Upper lobe of right lung (tissue), 1 donor: ENCODE data around the gene FRK. TPM values are rescaled to one million over a fixed set of nuclear protein-coding genes. Genes with fewer than 3 reads are reported as not detected.

ENCODE experiments used
- ATAC-seq: fragments of 200-7000 bp; cut with Tn5 transposase; one replicate; pipeline ENCODE4 v1.9.1; 2020; ENCODE audit warnings: mild to moderate bottlenecking, moderate library complexity
- DNase-seq: peaks from one replicate; pipeline ENCODE4 v3.0.0-alpha.2; 2020
- H3K27ac ChIP-seq: fragments of 200-600 bp; one replicate; pipeline ENCODE4 v1.8.0; 2022
- H3K27me3 ChIP-seq: fragments of 200-600 bp; one replicate; pipeline ENCODE4 v1.8.0; 2022; ENCODE audit warnings: mild to moderate bottlenecking
- H3K36me3 ChIP-seq: fragments of 200-600 bp; one replicate; pipeline ENCODE4 v1.8.0; 2022
- H3K4me1 ChIP-seq: fragments of 200-600 bp; one replicate; pipeline ENCODE4 v1.8.0; 2022
- H3K4me3 ChIP-seq: fragments of 200-600 bp; one replicate; pipeline ENCODE4 v1.8.0; 2022; ENCODE audit warnings: mild to moderate bottlenecking
- H3K9me3 ChIP-seq: fragments of 200-600 bp; one replicate; pipeline ENCODE4 v1.8.0; 2022
- intact Hi-C: fragments of 100-400 bp; cut with DNase I; formaldehyde crosslinking; loops from one replicate; pipeline ENCODE4 v1.11.0; 2022
- total RNA-seq: library from RNA; stranded (reverse); fragmentation: NEBNext Ultra II Directional; extraction: Animal tissue kit (Norgen Biotek cat#: 25700); gene quantifications from one replicate; pipeline ENCODE4 v1.2.1, GENCODE V29; 2021
- TF ChIP-seq, protein P1 (sequence below): fragments of 200-600 bp; IDR thresholded peaks from one replicate; pipeline ENCODE4 v1.8.0; 2022; ENCODE audit warnings: antibody characterized with exemption
- donor health status: DM: no; HTN: yes; CAD: no; lungs with severe emphysema.

FRK gene
- total RNA-seq, 1 donor from 2014 or later, result 7.2 TPM

GRCh38 chr6:116016846-116017545 lies 43.7 kb downstream of the FRK start:
- Histone ChIP-seq H3K4me3 (no peak overlapping the region), H3K4me1 (peaks cover 30% of the 10 kb centered on the region), H3K9me3 (no peaks in the 10 kb centered on the region), H3K36me3 (no peaks in the 10 kb centered on the region), H3K27ac (peak overlapping the region; percentile 21), H3K27me3 (no peaks in the 10 kb centered on the region)
- intact Hi-C loops, result loop anchor here (10.0 kb wide), 1 partner anchor 78 kb away; no protein-coding TSS in a partner anchor
- TF ChIP-seq, protein P1, sequence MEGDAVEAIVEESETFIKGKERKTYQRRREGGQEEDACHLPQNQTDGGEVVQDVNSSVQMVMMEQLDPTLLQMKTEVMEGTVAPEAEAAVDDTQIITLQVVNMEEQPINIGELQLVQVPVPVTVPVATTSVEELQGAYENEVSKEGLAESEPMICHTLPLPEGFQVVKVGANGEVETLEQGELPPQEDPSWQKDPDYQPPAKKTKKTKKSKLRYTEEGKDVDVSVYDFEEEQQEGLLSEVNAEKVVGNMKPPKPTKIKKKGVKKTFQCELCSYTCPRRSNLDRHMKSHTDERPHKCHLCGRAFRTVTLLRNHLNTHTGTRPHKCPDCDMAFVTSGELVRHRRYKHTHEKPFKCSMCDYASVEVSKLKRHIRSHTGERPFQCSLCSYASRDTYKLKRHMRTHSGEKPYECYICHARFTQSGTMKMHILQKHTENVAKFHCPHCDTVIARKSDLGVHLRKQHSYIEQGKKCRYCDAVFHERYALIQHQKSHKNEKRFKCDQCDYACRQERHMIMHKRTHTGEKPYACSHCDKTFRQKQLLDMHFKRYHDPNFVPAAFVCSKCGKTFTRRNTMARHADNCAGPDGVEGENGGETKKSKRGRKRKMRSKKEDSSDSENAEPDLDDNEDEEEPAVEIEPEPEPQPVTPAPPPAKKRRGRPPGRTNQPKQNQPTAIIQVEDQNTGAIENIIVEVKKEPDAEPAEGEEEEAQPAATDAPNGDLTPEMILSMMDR, result no peak
- DNase-seq (no peak), ATAC-seq (no peak)

GRCh38 chr6:116015983-116016382 lies 44.7 kb downstream of the FRK start:
- ATAC-seq, result no peak
- Histone ChIP-seq H3K9me3 (no peaks in the 10 kb centered on the region), H3K36me3 (no peaks in the 10 kb centered on the region), H3K27ac (no peak overlapping the region), H3K4me3 (no peak overlapping the region), H3K27me3 (no peaks in the 10 kb centered on the region), H3K4me1 (peaks cover 38% of the 10 kb centered on the region)
- intact Hi-C loops, result loop anchor here (10.0 kb wide), 1 partner anchor 79 kb away; no protein-coding TSS in a partner anchor
- no peak for DNase-seq
- TF ChIP-seq, protein P1, result no peak

DNA sequence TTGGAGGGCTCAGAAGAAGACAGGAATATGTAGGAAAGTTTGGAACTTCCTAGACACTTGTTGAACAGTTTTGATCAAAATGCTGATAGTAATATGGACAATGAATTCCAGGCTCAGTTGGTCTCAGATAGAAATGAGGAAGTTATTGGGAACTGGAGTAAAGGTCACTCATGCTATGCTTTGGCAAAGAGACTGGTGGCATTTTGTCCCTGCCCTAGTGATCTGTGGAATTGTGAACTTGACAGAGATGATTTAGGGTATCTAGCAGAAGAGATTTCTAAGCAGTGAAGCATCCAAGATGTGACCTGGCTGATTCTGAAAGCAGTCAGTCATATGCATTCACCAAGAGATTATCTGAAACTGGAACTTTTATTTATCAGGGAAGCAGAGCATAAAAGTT lies 45.1 kb downstream of the FRK start:
- ATAC-seq (no peak), DNase-seq (no peak)
- Histone ChIP-seq H3K4me3 (no peak overlapping the region), H3K4me1 (peaks cover 38% of the 10 kb centered on the region), H3K27me3 (no peaks in the 10 kb centered on the region), H3K27ac (no peak overlapping the region), H3K36me3 (no peaks in the 10 kb centered on the region), H3K9me3 (no peaks in the 10 kb centered on the region)
- TF ChIP-seq, protein P1, result no peak
- intact Hi-C loops, result loop anchor here (10.0 kb wide), 1 partner anchor 79 kb away; no protein-coding TSS in a partner anchor

- DNase-seq (no peak), ATAC-seq (no peak)
- no peak overlapping the region for H3K27ac ChIP-seq
- no peaks in the 10 kb centered on the region for H3K36me3 ChIP-seq
- H3K4me1 ChIP-seq, result peaks cover 32% of the 10 kb centered on the region
- intact Hi-C loops, result loop anchor here (10.0 kb wide), 1 partner anchor 82 kb away; no protein-coding TSS in a partner anchor
- H3K27me3 ChIP-seq, result no peaks in the 10 kb centered on the region
- no peaks in the 10 kb centered on the region for H3K9me3 ChIP-seq
- H3K4me3 ChIP-seq, result no peak overlapping the region
- TF ChIP-seq, protein P1, result no peak
These were observed 47.7 kb downstream of the FRK start for GRCh38 chr6:116012951-116013350.

- DNase-seq, result no peak
- H3K4me3 ChIP-seq, result no peak overlapping the region
- intact Hi-C loops, result loop anchor here (10.0 kb wide), 1 partner anchor 82 kb away; no protein-coding TSS in a partner anchor
- peaks cover 27% of the 10 kb centered on the region for H3K4me1 ChIP-seq
- H3K27me3 ChIP-seq, result no peaks in the 10 kb centered on the region
- TF ChIP-seq, protein P1, result no peak
- no peaks in the 10 kb centered on the region for H3K9me3 ChIP-seq
- ATAC-seq, result no peak
- no peaks in the 10 kb centered on the region for H3K36me3 ChIP-seq
- H3K27ac ChIP-seq, result no peak overlapping the region
These were observed 48.2 kb downstream of the FRK start for GRCh38 chr6:116012471-116012949.
